OCI-LY7 (cell line): ENCODE measurements around the gene CNTRL. TPM values are rescaled to one million over a fixed set of nuclear protein-coding genes. Genes with fewer than 3 reads are reported as not detected.

ENCODE experiments used
- BruUV-seq: library from RNA; stranded (reverse); fragments of 400-500 nt; replicated peaks from 2 replicates; lab custom pipeline; 2021; lab: Mats Ljungman, UMichigan
- CTCF ChIA-PET: fragments of 300-600 bp; sonication (Branson Sonifier 250); formaldehyde crosslinking; loops from one replicate; lab custom pipeline; 2022; ENCODE audit warnings: antibody characterized with exemption; ENCODE audit not compliant: unreplicated experiment; lab: Charles Lee
- POLR2A ChIA-PET: fragments of 300-600 bp; sonication (Branson Sonifier 250); formaldehyde crosslinking; loops from one replicate; lab custom pipeline; 2022; ENCODE audit warnings: antibody characterized with exemption; lab: Charles Lee
- DNase-seq: peaks from one replicate; pipeline ENCODE4 v3.0.0-alpha.2; 2015; ENCODE audit warnings: low spot score
- H2AFZ ChIP-seq: fragments of 200-600 bp; sonication (generic), shearing (Covaris generic); 2 replicates; pipeline ENCODE4 v1.6.1; 2014; ENCODE audit warnings: mild to moderate bottlenecking, antibody characterized with exemption, low read length, moderate library complexity
- H3K27ac ChIP-seq: fragments of 200-600 bp; sonication (generic); 2 replicates; pipeline ENCODE4 v1.5.1; 2014; ENCODE audit warnings: mixed run types, low read depth, mild to moderate bottlenecking, moderate library complexity, low read length, inconsistent platforms; ENCODE audit not compliant: poor library complexity, severe bottlenecking
- H3K36me3 ChIP-seq: fragments of 200-600 bp; sonication (generic); 2 replicates; pipeline ENCODE4 v1.6.1; 2014; ENCODE audit warnings: mild to moderate bottlenecking, antibody characterized with exemption, low read length, moderate library complexity, mixed read lengths; ENCODE audit not compliant: insufficient read depth
- H3K4me1 ChIP-seq: fragments of 200-600 bp; sonication (generic); 2 replicates; pipeline ENCODE4 v1.5.1; 2014; ENCODE audit warnings: mild to moderate bottlenecking, low read length; ENCODE audit not compliant: insufficient read depth, poor library complexity, severe bottlenecking
- H3K4me2 ChIP-seq: fragments of 200-600 bp; sonication (generic); 2 replicates; pipeline ENCODE4 v1.6.1; 2014; ENCODE audit warnings: mild to moderate bottlenecking, low read length
- H3K4me3 ChIP-seq: fragments of 200-600 bp; sonication (generic); 2 replicates; pipeline ENCODE4 v1.5.1; 2014; ENCODE audit warnings: mild to moderate bottlenecking, low read depth, low read length; ENCODE audit not compliant: poor library complexity, severe bottlenecking
- H3K79me2 ChIP-seq: fragments of 200-600 bp; sonication (generic); 2 replicates; pipeline ENCODE4 v1.6.1; 2016; ENCODE audit warnings: low read depth, mild to moderate bottlenecking, low read length, moderate library complexity, mixed read lengths; ENCODE audit not compliant: insufficient read depth
- H3K9me2 ChIP-seq: fragments of 200-600 bp; sonication (generic); 2 replicates; pipeline ENCODE4 v1.6.1; 2016; ENCODE audit warnings: mild to moderate bottlenecking, low read length, mixed read lengths; ENCODE audit not compliant: insufficient read depth
- H3K9me3 ChIP-seq: fragments of 200-600 bp; sonication (generic); 2 replicates; pipeline ENCODE4 v1.6.1; 2014; ENCODE audit warnings: mild to moderate bottlenecking, mixed run types, low read length, mixed read lengths
- H4K20me1 ChIP-seq: fragments of 200-600 bp; sonication (generic); 2 replicates; pipeline ENCODE4 v1.6.1; 2014; ENCODE audit warnings: mild to moderate bottlenecking, antibody characterized with exemption, low read length, moderate library complexity, mixed read lengths; ENCODE audit not compliant: insufficient read depth
- EZH2phosphoT487 ChIP-seq: fragments of 200-600 bp; sonication (generic); IDR thresholded peaks from 2 replicates; pipeline ENCODE4 v1.6.1; 2018; ENCODE audit warnings: low read depth, borderline replicate concordance, mild to moderate bottlenecking, mixed run types, antibody characterized with exemption, low read length, moderate library complexity, mixed read lengths
- intact Hi-C: fragments of 100-400 bp; cut with micrococcal nuclease; formaldehyde crosslinking; loops from one replicate; pipeline ENCODE4 v1.10.0; 2022; ENCODE audit not compliant: unreplicated experiment
- total RNA-seq, 2 experiments: library from RNA; depleted of rRNA in 1 of 2; stranded (reverse); fragments of >200 nt in 1 of 2; shearing (Covaris generic) in 1 of 2; gene quantifications; 2 replicates each; pipeline ENCODE4 v1.2.3, GENCODE V29; 2014 to 2022
- TF ChIP-seq, protein P1 (sequence below): fragments of 200-600 bp; sonication (generic); conservative IDR thresholded peaks from 2 replicates; pipeline ENCODE4 v1.5.1; 2014; ENCODE audit warnings: mild to moderate bottlenecking, antibody characterized with exemption, low read length, moderate library complexity, mixed read lengths

Gene CNTRL
- total RNA-seq, 2 experiments from 2014 or later = 81.4 to 113 TPM

DNA sequence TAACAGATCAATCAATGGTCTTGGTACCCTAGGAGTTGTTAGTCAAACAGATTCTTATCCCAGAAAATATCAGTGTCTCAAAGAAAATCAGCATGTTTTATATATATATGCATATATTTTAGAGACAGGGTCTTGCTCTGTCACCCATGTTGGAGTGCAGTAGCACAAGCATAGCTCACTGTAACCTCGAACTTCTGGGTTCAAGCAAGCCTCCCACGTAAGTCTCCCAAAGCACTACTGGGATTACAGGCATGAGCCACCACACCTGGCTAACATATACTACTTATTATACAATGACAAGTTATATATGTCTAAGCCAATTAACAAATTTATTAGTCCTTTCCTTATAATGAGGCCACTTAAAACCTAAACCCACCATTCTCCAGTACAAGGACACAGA, 116.5 kb downstream of the CNTRL start:
- DNase-seq = no peak
- Histone ChIP-seq H3K79me2 (peaks cover 100% of the 10 kb centered on the region), H3K9me2 (no peaks in the 10 kb centered on the region), H2AFZ (no peak overlapping the region), H4K20me1 (peaks cover 35% of the 10 kb centered on the region; the same call in 1 of the 2 replicates), H3K27ac (no peak overlapping the region), H3K4me1 (peaks cover 48% of the 10 kb centered on the region), H3K4me3 (no peak overlapping the region), H3K9me3 (no peaks in the 10 kb centered on the region), H3K4me2 (no peak overlapping the region), H3K36me3 (peaks cover 53% of the 10 kb centered on the region)
- intact Hi-C loops = no loop called here
- TF ChIP-seq EZH2phosphoT487 = no peak
- TF ChIP-seq, protein P1, sequence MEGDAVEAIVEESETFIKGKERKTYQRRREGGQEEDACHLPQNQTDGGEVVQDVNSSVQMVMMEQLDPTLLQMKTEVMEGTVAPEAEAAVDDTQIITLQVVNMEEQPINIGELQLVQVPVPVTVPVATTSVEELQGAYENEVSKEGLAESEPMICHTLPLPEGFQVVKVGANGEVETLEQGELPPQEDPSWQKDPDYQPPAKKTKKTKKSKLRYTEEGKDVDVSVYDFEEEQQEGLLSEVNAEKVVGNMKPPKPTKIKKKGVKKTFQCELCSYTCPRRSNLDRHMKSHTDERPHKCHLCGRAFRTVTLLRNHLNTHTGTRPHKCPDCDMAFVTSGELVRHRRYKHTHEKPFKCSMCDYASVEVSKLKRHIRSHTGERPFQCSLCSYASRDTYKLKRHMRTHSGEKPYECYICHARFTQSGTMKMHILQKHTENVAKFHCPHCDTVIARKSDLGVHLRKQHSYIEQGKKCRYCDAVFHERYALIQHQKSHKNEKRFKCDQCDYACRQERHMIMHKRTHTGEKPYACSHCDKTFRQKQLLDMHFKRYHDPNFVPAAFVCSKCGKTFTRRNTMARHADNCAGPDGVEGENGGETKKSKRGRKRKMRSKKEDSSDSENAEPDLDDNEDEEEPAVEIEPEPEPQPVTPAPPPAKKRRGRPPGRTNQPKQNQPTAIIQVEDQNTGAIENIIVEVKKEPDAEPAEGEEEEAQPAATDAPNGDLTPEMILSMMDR = no peak
- no TSS peak for BruUV-seq
- ChIA-PET CTCF (no interaction called here), POLR2A (no interaction called here)

DNA sequence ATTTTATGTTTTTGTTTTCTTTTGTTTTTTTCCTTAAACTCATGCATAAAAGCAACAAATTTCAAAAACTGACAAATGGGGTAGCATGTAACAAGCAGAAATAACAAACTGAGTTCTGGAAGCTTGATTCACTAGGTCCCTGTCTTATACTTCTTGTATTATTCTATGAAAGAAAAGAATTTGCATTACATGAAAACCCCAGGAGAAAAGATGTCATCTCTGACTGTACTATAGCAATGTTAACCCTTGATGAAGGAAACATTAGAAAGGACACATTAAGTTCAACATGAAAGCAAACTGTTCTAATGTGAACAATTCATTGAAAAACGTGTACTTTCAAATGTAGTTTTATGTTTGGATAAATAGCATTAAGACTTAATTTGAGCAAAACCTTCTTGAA, 117.8 kb downstream of the CNTRL start:
- no peaks in the 10 kb centered on the region for H3K9me3 ChIP-seq
- peak overlapping the region; percentile 6; the same call in 1 of the 2 replicates for H3K4me2 ChIP-seq
- no peak overlapping the region for H2AFZ ChIP-seq
- peaks cover 45% of the 10 kb centered on the region for H4K20me1 ChIP-seq
- CTCF ChIA-PET = no interaction called here
- peaks cover 55% of the 10 kb centered on the region for H3K4me1 ChIP-seq
- BruUV-seq = no TSS peak
- H3K9me2 ChIP-seq = no peaks in the 10 kb centered on the region
- peaks cover 47% of the 10 kb centered on the region for H3K36me3 ChIP-seq
- intact Hi-C loops = no loop called here
- H3K4me3 ChIP-seq = no peak overlapping the region
- no peak for DNase-seq
- H3K79me2 ChIP-seq = peaks cover 100% of the 10 kb centered on the region
- POLR2A ChIA-PET = interaction anchor here (0.6 kb wide), 1 partner anchor 461 kb away, joined by 3 read pairs; no protein-coding TSS in a partner anchor
- no peak for TF ChIP-seq EZH2phosphoT487
- TF ChIP-seq, protein P1 = no peak
- H3K27ac ChIP-seq = no peak overlapping the region

DNA sequence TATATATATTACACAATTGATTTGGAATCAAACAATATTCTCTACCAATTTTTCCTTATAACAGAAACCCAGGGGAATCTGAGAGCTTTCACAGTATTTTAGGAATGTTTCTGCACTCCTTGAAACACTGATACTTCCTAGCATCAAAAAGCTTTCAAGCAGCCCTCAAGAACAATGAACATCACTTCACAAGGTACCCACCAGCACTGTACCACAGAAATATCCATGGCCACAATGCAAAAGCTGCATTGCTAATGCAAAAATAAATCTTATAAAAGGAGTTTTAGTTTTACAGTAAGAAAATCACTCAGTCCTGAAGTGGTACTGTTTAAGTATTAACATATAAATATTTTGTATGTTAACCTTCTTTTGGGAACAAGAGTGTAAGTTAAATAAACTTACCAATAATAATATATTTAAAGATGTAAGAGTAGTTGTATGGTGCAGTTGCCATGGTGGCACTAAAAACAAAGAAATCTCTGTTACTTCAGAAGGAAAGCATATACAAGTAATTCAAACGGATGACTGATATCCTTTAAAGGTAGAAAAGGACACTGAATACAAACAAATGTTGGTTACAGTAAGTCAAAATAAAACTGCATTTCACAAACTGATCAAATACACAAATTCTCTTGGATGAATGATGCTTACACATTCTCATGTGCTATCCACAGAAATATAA, 118.3 kb downstream of the CNTRL start:
- POLR2A ChIA-PET = interaction anchor here (0.6 to 1.3 kb wide), 2 partner anchors 133 to 462 kb away, joined by 3 to 5 read pairs; no protein-coding TSS in a partner anchor
- H3K27ac ChIP-seq = no peak overlapping the region

More for the DNA sequence above, 118.3 kb downstream of the CNTRL start:
- Histone ChIP-seq H3K79me2 (peaks cover 100% of the 10 kb centered on the region), H3K4me2 (peak overlapping the region; percentile 30; the same call in 1 of the 2 replicates), H3K4me3 (no peak overlapping the region), H3K9me3 (no peaks in the 10 kb centered on the region), H3K36me3 (peaks cover 44% of the 10 kb centered on the region), H4K20me1 (peaks cover 51% of the 10 kb centered on the region), H2AFZ (no peak overlapping the region), H3K4me1 (peaks cover 59% of the 10 kb centered on the region), H3K9me2 (no peaks in the 10 kb centered on the region)
- no TSS peak for BruUV-seq
- TF ChIP-seq EZH2phosphoT487 = no peak
- TF ChIP-seq, protein P1 = no peak
- no peak for DNase-seq
- intact Hi-C loops = no loop called here
- CTCF ChIA-PET = interaction anchor here (0.5 kb wide), 1 partner anchor 208 kb away, joined by 3 read pairs; no protein-coding TSS in a partner anchor
